ENCODE results near the gene TBC1D2.
"Not testable (repeated sequence)": the region's sequence is repeated elsewhere in the genome, so short reads cannot be mapped to it uniquely, and the experiment has no call there.

The TBC1D2 gene

DNA sequence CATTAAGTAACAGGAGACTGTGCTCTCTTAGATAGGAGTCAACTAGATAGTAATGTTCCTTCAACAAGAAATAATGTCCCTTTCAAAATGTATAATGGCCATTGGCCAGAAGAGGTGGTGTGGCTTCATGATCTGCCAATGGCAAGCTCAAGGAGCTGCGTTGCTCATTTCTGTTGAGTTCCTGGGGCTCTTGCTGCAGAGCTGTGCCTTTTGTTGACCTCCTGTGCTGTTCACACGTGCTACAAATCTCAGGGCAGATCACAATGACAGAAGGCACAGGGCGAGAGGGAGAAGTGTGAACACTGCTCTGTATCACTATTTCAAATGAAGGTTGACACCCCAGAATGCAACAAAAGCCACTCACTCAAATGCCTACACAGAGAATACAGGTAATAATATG lies 16.0 kb upstream of the TBC1D2 start:
- DNase-seq (ENCODE audit: low read depth in 3 of 3, low spot score in 1 of 3), result no peak

DNA sequence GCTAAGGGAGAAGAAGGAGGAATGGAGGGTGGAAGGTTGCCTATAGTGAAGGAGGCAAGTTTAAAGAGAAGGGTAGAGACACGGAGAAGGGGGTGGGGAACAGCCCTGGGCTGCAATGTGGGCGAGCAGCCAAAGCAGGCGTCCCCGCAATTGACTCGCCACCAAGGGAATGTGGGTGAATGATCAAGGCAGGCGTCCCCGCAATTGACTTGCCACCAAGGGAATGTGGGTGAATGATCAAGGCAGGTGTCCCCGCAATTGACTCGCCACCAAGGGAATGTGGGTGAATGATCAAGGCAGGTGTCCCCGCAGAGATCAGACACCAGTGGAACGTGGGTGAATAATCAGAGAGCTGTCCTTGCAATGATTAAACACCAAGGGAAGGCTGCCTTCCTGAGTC lies 14.8 kb upstream of the TBC1D2 start:
- not testable (repeated sequence) for DNase-seq (ENCODE audit: low read depth in 3 of 3, low spot score in 1 of 3)

DNA sequence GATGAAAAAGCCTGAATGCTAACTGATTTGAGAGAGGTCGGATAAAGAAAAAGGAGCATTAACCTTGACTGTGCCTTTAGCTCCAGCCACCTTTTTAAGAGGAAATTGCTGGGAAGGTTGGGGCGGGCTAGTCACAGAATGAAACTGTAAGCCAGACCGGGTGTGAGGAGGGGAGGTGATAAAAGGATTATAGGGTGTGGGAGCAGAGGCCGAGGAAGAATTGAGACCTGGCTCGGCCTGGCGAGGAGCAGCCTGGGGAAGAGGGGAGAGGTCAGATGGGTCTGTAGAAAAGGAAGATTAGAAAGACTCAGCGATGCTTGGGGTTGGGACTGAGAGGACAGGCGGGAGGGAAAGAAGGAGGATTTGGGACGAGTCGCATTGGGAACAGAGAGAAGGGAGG lies 14.2 kb upstream of the TBC1D2 start:
- DNase-seq (ENCODE audit: low read depth in 3 of 3, low spot score in 1 of 3), result not testable (repeated sequence)

DNA sequence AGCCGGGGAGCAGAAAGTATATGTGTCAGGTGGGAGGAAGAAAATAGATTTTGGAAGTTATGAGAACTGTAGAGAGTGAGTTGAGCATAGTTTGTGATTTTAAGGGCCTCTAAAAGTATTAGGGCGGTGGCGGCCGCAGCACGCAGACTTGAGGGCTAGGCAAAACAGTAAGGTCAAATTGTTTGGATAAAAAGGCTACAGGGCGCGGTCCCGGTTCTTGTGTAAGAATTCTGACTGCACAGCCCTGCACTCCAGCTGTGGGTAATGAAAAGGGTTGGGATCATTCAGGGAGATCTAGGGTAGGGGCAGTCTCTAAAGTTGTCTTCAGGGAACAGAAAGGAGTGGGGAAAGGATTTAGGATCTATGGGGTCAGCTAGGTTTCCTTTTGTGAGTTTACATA lies 12.1 kb upstream of the TBC1D2 start:
- DNase-seq (ENCODE audit: low read depth in 3 of 3, low spot score in 1 of 3), result not testable (repeated sequence)

DNA sequence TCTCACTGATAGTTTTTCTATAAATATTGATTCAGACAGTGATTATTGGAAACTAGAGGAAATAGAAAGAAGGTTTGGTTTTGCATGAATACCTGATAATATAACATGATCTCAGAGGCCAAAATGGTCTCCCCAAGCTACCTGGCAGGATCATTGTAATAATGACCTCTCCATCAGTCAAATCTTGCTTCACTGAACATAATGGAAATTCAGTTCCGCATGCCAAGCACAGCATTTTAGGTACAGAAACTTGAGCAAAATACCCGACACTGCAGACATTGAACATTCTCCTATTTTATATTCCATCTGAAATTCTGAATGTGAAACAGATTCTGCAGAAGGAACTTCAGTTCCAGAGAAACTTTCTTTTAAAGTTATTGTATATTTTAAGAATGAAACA lies 9.1 kb upstream of the TBC1D2 start:
- DNase-seq (ENCODE audit: low read depth in 3 of 3, low spot score in 1 of 3), result no peak

DNA sequence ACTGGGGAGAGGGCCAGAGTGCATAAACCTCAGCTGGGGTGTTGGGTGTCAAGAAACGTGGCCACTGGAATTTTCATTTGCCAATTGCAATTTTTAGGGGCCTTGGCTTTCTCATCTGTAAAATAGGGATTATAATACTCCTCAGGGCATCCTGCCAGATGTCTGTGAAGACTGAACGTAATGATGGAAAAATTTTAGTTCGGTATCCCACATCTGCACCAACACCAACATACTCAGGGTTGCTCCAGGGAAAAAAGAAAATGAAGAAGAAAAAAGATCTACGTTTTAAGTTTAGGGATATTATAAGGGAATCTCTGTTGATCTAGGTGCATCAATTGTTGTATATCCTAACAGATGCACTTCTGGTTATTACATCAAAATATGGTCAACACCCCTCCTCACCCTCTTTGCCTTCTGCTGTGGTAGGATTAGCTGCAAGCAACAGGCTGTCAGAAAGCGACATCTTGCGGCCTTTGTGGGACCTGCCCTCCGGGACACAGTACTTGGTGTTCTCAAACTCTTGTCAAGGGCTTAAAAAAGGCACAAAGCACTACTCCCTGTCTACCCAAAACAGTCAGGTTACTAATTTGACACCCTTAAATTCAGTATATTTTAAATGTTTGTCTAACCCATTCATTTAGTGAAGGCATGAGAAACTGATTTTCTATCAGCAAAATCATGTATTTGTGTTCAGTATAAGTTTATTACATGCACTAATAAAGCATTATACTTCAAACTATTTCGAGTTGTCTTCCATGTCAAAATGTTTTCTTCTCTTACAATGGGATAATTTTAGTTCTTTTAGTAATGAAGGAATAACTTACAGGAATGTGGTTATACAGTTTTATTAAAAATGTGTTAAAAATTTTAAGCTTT lies 8.3 kb upstream of the TBC1D2 start:
- peak; percentile 58 to 70 (median 60) for DNase-seq (ENCODE audit: low read depth in 3 of 3, low spot score in 1 of 3)

DNA sequence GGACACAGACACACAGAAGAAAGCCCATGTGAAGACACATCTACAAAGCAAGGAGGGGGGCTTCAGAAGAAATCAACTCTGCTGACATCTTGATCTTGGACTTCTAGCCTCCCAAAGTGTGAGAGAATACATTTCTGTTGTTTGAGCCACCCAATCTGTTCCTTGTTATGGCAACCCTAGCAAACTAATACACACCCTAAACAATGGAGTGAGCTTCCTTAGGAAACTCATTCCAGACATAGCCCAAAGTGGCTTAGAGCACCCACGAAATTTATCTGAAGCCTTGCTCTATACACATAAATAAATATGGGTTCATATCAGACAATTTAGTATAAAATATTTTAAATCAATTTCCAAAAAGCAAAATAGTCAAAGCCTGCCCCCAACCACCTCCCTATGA lies 7.6 kb upstream of the TBC1D2 start:
- no peak for DNase-seq (ENCODE audit: low read depth in 3 of 3, low spot score in 1 of 3)

DNA sequence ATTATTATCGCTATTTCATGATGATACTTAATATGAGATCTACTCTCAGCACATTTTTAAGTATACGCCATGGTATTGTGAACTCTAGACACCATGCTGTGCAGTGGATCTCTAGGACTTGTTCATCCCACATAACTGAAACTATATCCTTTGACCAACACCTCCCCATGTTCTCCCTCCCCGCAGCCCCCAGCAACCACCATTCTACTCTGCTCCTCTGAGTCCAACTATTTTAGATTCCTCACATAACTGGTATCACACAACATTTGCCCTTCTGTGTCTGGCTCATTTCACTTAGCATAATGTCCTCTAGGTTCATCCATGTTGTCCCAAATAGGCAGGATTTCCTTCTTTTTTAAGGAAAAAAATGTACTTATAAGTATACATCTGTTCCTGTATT lies 6.6 kb upstream of the TBC1D2 start:
- DNase-seq (ENCODE audit: low read depth in 3 of 3, low spot score in 1 of 3), result no peak

DNA sequence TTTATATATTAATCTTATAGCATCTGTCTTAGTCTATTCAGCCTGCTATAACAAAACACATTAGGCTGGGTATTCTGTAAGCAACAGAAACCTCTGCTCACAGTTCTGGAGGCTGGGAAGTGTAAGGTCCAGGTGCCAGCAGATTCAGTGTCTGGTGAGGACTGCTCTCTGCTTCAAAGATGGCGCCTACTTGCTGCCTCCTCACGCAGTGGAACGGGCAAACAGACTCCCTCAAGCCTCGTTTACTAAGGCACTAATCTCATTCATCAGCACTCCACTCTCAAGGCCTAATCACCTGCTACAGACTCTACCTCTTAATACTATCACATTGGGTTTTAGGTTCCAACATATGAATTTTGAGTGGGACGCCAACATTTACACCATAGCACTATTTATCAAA lies 5.2 kb upstream of the TBC1D2 start:
- no peak for DNase-seq (ENCODE audit: low read depth in 3 of 3, low spot score in 1 of 3)

DNA sequence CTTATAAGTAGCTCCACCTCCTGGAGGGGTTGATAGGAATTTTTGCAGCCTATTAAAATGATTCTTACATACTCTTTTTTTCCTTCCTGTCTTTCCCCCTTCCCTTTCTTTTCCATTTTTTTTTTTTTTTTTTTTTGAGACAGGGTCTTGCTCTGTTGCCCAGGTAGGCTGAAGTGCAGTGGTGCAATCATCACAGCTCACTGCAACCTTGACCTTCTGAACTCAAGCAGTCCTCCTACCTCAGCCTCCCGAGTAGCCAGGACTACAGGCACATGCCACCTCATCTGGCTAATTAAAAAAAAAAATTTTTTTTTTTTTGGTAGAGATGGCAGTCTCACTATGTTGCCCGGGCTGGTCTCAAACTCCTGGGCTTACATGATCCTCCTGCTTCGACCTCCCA lies 4.3 kb upstream of the TBC1D2 start:
- no peak for DNase-seq (ENCODE audit: low read depth in 3 of 3, low spot score in 1 of 3)

DNA sequence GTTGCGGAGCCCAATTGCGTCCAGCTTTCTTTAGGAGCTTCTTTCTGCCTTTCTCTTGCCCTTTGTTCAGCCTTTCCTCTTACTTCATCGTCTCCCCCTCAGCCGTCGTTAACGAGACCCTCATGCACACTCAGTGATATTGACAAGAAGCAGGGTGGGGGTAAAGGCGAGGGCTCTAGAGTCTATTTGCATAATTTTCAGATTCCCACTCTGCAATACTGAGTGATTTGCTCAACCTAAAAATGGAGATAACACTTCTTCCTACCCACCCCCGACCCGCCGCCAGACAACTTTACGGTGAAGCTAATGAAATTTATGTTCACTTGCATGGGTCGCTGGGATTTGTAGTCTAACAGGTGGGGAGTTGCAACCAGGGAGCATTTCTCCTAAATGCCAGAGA lies 1.3 kb upstream of the TBC1D2 start:
- no peak for DNase-seq (ENCODE audit: low read depth in 3 of 3, low spot score in 1 of 3)

DNA sequence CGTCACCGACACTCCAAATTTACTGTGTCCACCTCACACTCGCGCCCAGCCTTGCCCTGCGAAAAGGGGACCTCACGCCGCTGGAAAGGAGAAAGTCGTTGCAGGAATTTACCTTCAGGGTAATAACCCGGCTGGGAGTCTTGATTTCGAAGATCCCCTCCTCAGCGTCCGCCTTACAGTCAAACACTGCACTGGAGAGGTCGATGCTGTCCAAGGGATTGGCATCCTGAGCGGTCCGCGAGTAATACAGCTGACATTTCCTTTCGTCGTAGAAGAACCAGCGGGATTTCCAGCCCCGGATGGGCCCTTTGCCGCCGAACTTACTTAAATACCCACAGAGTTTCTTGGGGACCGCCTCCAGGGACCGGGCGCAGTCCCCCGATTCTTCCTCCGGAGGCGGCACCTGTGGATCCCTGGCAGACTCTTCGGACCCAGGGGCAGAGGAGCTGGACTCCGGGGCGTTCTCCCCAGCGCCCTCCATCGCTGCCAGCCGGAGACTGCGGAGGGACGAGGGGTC lies 330 bp downstream of the TBC1D2 start:
- DNase-seq (ENCODE audit: low read depth in 3 of 3, low spot score in 1 of 3), result no peak

DNA sequence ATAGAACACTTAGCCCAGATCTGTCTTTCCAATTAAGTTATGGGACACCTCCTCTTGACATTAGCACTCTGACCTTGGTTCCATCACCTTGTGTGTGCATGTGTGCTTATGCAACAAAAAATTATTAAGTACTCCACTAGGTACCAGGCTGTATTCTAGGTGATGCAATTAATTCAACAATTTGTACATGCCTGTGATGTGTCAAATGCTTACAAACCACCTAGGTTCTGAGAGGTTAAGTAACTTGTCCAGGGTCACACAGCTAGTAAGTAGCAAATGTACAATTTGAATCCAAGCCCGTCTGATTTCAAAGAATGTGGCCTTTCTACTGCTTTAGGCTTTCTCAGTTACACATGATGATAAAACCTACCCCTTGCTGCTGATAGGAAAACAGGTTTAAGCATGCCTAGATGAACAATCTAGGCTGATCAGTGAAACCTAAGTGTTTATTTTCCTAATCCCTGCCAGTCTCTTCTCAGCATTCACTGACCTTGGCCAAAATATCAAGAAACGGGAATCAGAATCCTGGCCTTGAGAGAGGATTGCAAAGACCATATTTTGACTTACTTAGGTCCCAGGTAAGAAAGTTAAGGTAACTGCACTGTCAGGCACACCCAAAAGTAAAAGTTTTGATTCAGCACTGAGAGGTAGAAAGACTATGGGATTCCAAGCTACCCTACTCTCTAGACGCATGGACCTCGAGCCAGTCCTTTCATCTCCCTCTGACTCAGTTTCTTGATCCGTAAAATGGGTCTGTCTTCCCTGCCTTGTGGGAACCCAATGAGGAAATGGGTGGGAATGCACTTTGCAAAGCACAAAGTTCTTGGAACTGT lies 1.0 kb downstream of the TBC1D2 start:
- no peak for DNase-seq (ENCODE audit: low read depth in 3 of 3, low spot score in 1 of 3)

DNA sequence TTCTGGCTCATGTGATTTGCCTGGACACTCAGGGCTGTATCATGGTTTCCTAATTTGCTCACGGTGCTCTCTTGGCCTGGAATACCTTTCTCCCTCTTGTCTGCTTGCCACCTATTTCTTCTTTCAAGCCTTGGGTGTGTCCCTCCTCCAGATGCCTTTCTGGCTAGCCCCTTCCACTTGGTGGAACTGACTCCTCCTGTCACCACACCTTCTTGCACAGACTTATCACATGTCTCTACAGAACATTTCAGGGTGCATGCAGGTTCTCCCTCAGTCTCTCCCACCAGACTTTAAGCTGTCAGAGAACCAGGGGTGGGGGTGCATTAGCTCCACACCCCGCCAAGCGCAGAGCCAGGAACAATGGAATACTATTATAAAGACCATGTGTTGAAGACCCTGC lies 1.9 kb downstream of the TBC1D2 start:
- no peak for DNase-seq (ENCODE audit: low read depth in 3 of 3, low spot score in 1 of 3)

DNA sequence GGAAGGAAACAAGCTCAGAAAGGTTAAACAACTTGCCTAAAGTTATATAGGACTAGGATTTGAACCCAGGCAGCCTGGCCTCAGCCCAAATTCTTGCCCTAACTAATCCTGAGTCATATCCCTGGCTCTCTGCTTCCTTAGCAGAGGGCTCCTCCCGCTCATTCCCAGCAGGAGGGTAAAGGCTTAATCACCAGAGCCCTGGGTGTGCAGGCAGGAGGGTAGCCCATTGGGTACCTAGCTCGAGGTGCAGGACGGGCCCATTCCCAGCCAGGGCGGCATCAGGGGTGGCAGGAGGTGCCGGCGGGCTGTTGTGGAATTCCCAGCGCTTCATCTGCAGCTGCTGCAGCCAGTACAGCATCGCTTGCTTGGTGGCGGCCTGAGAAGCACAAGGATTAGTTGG lies 3.9 kb downstream of the TBC1D2 start:
- no peak for DNase-seq (ENCODE audit: low read depth in 3 of 3, low spot score in 1 of 3)

DNA sequence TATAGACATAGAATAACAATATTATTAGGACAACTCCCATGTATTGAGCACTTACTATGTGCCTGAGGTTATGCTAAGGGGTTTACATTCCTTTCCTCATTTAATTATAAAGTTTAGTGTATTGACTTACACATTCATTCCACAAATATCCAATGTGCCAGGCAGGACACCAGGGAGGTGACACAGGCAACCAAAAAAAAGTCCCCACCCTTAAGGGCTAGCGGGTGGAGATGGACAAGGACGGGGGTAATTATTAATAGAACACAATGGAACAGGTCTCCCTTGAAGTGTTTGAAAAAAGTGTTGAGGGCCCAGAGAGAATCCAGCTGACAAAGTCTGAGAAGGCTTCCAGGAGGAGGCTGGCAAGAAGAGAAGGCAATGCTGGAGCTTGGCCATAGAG lies 5.7 kb downstream of the TBC1D2 start:
- no peak for DNase-seq (ENCODE audit: low read depth in 3 of 3, low spot score in 1 of 3)

DNA sequence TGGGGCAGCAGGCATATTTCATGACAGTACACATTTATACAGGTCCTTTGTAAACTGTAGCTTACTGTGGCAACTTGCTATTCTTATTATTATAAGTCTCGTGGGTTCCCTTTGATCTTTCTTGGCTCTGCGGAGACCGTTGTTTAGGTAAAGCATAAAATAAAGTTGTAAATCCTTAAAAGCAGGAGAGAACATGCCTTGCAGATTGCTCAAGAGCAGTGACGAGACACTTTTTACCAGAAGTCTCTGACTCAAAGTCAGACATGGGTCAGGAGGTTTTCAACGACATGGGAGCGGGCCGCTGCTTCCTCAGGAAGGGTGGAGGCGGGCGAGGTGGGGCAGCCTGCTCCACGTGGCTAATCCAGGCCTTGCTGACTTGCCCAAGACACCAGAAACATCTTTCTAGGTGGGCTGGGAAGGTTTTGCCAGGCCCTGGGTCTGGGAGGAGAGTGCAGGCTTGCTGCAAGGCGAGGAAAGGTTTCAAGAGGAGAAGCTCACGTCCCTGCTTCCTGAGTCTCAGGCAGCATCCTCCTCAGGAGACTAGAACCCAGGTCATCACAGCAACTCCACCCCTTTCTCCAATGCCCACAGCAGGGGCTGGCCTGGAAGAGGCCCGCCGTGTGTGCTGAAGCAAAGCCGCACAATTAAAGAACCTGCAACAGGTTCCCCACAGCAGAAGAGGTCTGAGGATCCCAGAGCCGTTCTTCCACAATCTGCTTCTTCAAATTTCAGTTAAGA lies 6.5 kb downstream of the TBC1D2 start:
- DNase-seq (ENCODE audit: low read depth in 3 of 3, low spot score in 1 of 3), result no peak

DNA sequence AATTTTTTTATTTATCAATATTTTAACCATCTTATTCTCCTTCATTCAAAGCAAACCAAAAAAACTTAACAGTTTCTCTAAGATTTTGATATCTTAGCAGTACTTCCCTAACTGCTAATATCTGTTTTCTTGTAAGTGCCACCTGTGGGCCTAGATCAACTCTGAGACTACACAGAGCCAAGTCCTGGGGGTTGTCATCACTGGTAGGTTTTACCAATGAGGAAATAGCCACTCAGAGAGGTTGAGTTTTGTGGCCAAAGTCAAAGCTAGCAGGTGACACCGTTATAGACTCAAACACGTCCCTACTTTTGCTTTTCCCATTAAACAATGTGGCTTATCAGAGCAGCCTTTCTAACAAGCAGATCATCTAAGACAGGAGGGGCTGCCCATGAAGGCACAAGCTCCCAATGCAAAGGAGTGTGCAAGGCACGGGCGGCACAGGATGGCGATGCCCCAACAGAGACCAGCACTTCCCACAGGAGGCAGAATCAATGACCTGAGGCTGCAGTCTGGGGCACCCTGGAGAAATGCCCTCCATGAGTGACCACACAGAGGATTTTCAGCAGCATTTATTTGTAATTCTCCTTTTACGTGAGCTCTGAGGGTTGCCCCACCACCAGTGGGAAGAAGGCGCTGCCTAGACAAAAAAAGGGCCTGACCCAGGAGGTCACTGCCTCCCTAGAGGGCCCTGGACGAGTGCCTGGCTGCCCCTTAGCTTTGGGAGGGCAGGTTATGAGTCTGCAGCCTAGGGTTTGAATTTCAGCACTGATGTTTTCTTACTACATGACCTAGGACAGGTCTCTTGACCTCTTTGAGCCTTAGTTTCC lies 7.4 kb downstream of the TBC1D2 start:
- DNase-seq (ENCODE audit: low read depth in 3 of 3, low spot score in 1 of 3), result no peak

DNA sequence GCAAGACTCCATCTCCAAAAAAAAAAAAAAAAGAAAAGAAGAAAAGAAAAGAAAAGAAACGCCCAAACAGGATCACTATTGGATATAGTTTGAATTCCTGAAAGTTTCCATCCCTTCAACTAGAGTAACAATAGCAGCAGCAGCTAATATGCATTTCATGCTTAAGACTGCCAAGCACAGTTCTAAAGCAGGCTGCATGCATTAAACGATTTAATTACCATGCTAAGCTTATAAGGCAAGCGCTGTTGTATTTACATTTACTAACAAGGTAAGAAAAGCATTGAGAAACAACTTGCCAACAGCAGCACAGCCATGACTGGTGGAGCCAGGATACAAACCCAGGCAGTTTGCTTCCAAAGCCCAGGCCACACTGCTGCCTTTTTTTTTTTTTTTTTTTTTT lies 13.0 kb downstream of the TBC1D2 start:
- DNase-seq (ENCODE audit: low read depth in 3 of 3, low spot score in 1 of 3), result no peak

All from stimulated activated CD4-positive, alpha-beta T cell treated with anti-CD3 and anti-CD28 coated beads, TNF-alpha, amount 100 ng/mL, for 1 hour (primary cell).